ENCODE data around the gene AARS1. TPM values are rescaled to one million over a fixed set of nuclear protein-coding genes. Genes with fewer than 3 reads are reported as not detected.
"Not testable (repeated sequence)": the region's sequence is repeated elsewhere in the genome, so short reads cannot be mapped to it uniquely, and the experiment has no call there.

The AARS1 gene
- total and polyA plus RNA-seq, 3 experiments from 2014 or later, result 38.6 to 136 (median 135) TPM

- H3K4me1 Mint-ChIP-seq; DNase-seq; H3K9me3 ChIP-seq (ENCODE audit: low read length); CTCF ChIA-PET; H3K36me3 ChIP-seq (ENCODE audit: insufficient read depth, low read length); POLR2A ChIA-PET; H3K4me3 ChIP-seq (ENCODE audit: low read length); H3K27ac ChIP-seq (ENCODE audit: low read depth, low read length); H3K9me3 Mint-ChIP-seq; H3K27me3 ChIP-seq (ENCODE audit: insufficient read depth, low read length, poor library complexity, severe bottlenecking); H3K4me1 ChIP-seq (ENCODE audit: insufficient read depth, low read length); H3K4me3 Mint-ChIP-seq; H3K27me3 Mint-ChIP-seq: not testable (repeated sequence)
- peaks cover 0 to 31% (median 3%) of the 10 kb centered on the region in 3 donors for H3K36me3 Mint-ChIP-seq
- H3K27ac Mint-ChIP-seq, result peak overlapping the region in 1 of 8 donors; percentile 16
These were observed 82.9 kb downstream of the AARS1 start for GRCh38 chr16:70206382-70206781.

- H3K9me3 ChIP-seq (ENCODE audit: low read length); H3K9me3 Mint-ChIP-seq; H3K27me3 Mint-ChIP-seq; POLR2A ChIA-PET; H3K4me3 ChIP-seq (ENCODE audit: low read length); H3K27me3 ChIP-seq (ENCODE audit: insufficient read depth, low read length, poor library complexity, severe bottlenecking); H3K36me3 ChIP-seq (ENCODE audit: insufficient read depth, low read length); H3K27ac Mint-ChIP-seq; H3K4me1 ChIP-seq (ENCODE audit: insufficient read depth, low read length); DNase-seq; CTCF ChIA-PET; H3K4me1 Mint-ChIP-seq; H3K4me3 Mint-ChIP-seq; H3K27ac ChIP-seq (ENCODE audit: low read depth, low read length): not testable (repeated sequence)
- peaks cover 0 to 21% (median 3%) of the 10 kb centered on the region in 3 donors for H3K36me3 Mint-ChIP-seq
These were observed 84.5 kb downstream of the AARS1 start for GRCh38 chr16:70204668-70205405.

- H3K9me3 ChIP-seq (ENCODE audit: low read length); H3K9me3 Mint-ChIP-seq; H3K27ac Mint-ChIP-seq; H3K27me3 ChIP-seq (ENCODE audit: insufficient read depth, low read length, poor library complexity, severe bottlenecking); DNase-seq; H3K4me1 Mint-ChIP-seq; H3K4me3 ChIP-seq (ENCODE audit: low read length); CTCF ChIA-PET; H3K27me3 Mint-ChIP-seq; H3K4me1 ChIP-seq (ENCODE audit: insufficient read depth, low read length); H3K27ac ChIP-seq (ENCODE audit: low read depth, low read length); POLR2A ChIA-PET; H3K36me3 ChIP-seq (ENCODE audit: insufficient read depth, low read length); H3K4me3 Mint-ChIP-seq: not testable (repeated sequence)
- H3K36me3 Mint-ChIP-seq, result peaks cover 0 to 16% (median 3%) of the 10 kb centered on the region in 3 donors
These were observed 85.3 kb downstream of the AARS1 start for GRCh38 chr16:70204010-70204409.

DNA sequence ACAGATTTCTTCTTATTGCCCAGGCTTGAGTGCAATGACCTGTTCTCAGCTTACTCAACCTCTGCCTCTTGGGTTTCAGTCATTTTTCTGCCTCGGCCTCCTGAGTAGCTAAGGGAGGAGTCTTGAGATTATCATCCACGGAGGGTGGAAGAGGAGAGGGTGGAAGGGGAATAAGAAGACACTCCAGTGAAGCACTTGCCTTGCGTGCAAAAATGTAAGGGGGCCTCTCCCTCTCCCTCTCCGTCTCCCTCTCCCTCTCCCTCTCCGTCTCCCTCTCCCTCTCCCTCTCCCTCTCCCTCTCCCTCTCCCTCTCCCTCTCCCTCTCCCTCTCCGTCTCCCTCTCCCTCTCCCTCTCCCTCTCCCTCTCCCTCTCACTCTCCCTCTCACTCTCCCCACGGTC is 85.8 kb downstream of the AARS1 start:
- H3K4me3 ChIP-seq (ENCODE audit: low read length); H3K9me3 Mint-ChIP-seq; POLR2A ChIA-PET; H3K27me3 ChIP-seq (ENCODE audit: insufficient read depth, low read length, poor library complexity, severe bottlenecking); H3K4me3 Mint-ChIP-seq; DNase-seq; H3K27me3 Mint-ChIP-seq; H3K4me1 ChIP-seq (ENCODE audit: insufficient read depth, low read length); H3K36me3 ChIP-seq (ENCODE audit: insufficient read depth, low read length); H3K4me1 Mint-ChIP-seq; H3K9me3 ChIP-seq (ENCODE audit: low read length); CTCF ChIA-PET; H3K27ac Mint-ChIP-seq; H3K27ac ChIP-seq (ENCODE audit: low read depth, low read length): not testable (repeated sequence)
- H3K36me3 Mint-ChIP-seq, result peaks cover 0 to 16% (median 3%) of the 10 kb centered on the region in 3 donors

Other genes starting within 250 kb of the AARS1 start
- gene PDPR, start 175.2 kb downstream of the AARS1 start, total RNA-seq, result 10 to 100 TPM; 21.1 to 21.8 TPM
- 11.5 TPM for gene PDPR, start 175.2 kb downstream of the AARS1 start, polyA plus RNA-seq
- gene CLEC18C, start 115.7 kb downstream of the AARS1 start, total RNA-seq, result under 1 TPM; 0.42 to 0.79 TPM
- gene CLEC18C, start 115.7 kb downstream of the AARS1 start, polyA plus RNA-seq, result not detected
- gene EXOSC6, start 37.6 kb downstream of the AARS1 start, total RNA-seq, result 10 to 100 TPM; 43.1 to 44.5 TPM
- gene EXOSC6, start 37.6 kb downstream of the AARS1 start, polyA plus RNA-seq, result 14.3 TPM
- gene DDX19B, start 9.7 kb upstream of the AARS1 start, total RNA-seq, result 10 to 100 TPM; 36.0 to 38.8 TPM
- 52.9 TPM for gene DDX19B, start 9.7 kb upstream of the AARS1 start, polyA plus RNA-seq
- gene DDX19A, start 57.4 kb upstream of the AARS1 start, total RNA-seq, result 10 to 100 TPM; 73.6 to 76.1 TPM
- gene DDX19A, start 57.4 kb upstream of the AARS1 start, polyA plus RNA-seq, result 45.3 TPM
- 10 to 100 TPM; 24.2 to 24.8 TPM for gene ST3GAL2, start 149.6 kb upstream of the AARS1 start, total RNA-seq
- gene ST3GAL2, start 149.6 kb upstream of the AARS1 start, polyA plus RNA-seq, result 20.1 TPM
- gene FCSK, start 165.1 kb upstream of the AARS1 start, total RNA-seq, result 10 to 100 TPM; 15.1 to 16.9 TPM
- 7.8 TPM for gene FCSK, start 165.1 kb upstream of the AARS1 start, polyA plus RNA-seq
- gene COG4, start 234.0 kb upstream of the AARS1 start, total RNA-seq, result 10 to 100 TPM; 50.7 to 51.9 TPM
- gene COG4, start 234.0 kb upstream of the AARS1 start, polyA plus RNA-seq, result 48.9 TPM
- 100 to 1,000 TPM; 605 to 642 TPM for gene SF3B3, start 234.3 kb upstream of the AARS1 start, total RNA-seq
- gene SF3B3, start 234.3 kb upstream of the AARS1 start, polyA plus RNA-seq, result 134 TPM